Measurements from ENCODE around the gene ABCC3. TPM values are rescaled to one million over a fixed set of nuclear protein-coding genes. Genes with fewer than 3 reads are reported as not detected.

ABCC3 gene
- total and polyA plus RNA-seq, 2 of the 8 experiments (the other 6 are each of a cell fraction or from before 2014, with no cell fraction given) = 0.35 to 0.37 TPM

DNA sequence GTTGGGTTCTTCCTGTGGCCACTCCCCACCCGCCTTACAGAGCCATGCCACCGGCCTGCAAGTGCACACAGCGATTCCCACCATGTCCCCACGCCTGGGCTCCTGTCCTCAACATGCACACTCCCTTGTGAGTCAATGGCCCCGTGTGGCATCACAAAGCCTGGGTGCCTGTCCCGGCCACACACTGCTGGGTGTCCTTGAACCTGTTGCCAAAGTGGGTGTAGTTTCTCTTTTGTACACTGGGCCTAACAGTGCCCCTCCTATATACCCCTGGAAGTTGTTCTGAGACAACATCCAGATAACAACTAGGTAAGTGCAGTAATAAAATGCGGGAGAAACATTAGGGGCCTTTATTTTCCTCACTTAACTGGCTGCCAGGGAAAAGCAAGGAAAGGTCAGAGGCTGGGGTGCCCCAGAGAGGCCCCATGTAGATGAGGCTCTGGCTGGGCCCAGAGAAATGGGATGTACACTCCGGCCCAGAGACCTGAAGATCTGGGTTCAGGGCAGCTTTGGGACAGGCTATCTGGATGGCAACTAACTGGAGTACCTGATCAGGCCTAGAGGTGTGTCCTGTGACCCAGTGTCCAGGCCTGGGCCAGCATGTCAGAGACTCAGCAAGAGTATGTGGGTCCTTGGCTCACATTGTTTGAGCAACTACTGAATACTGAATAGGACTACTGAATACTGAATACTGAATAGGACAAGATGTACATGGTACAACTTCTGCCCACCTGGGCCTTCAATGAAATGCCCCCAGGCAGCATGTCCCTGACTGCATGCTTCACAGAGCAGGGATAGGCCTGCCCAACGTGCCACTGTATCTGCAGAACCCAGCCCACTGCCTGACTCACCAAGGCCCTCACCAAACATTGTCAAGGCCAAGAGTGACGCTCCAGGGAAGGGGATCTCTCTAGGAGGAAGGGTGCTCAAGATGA, 8.3 kb downstream of the ABCC3 start:
- Histone ChIP-seq H3K27me3 (replicated peaks in 1 of 4; ENCODE audit: control insufficient read depth in 3 of 4, extremely low read depth in 1 of 4, insufficient read depth in 3 of 4, low read length in 3 of 4) (no peaks in the 10 kb centered on the region), H3K4ac (replicated peaks; ENCODE audit: insufficient read length, low read depth, low read length) (no peak overlapping the region), H3K79me2 (ENCODE audit: control insufficient read depth in 1 of 2, insufficient read depth in 2 of 2, low read length in 2 of 2) (no peaks in the 10 kb centered on the region), H3K23ac (ENCODE audit: insufficient read length) (no peak overlapping the region), H4K5ac (ENCODE audit: insufficient read length, low read depth, low read length) (no peak overlapping the region), H2BK120ac (replicated peaks; ENCODE audit: low read depth, low read length) (no peak overlapping the region), H2BK15ac (ENCODE audit: low read length) (no peak overlapping the region), H3K9me3 (ENCODE audit: insufficient read depth in 2 of 2, low read depth in 1 of 2, low read length in 1 of 2) (no peaks in the 10 kb centered on the region), H3K79me1 (ENCODE audit: low read depth, low read length) (no peaks in the 10 kb centered on the region), H3K4me2 (ENCODE audit: insufficient read depth in 1 of 2, low read depth in 2 of 2, low read length in 2 of 2) (no peak overlapping the region), H3K18ac (ENCODE audit: extremely low read depth, low read length) (no peak overlapping the region), H2BK5ac (ENCODE audit: low read depth, low read length) (0 out of 2 replicates have a peak overlapping the region, but pooled peaks have one; percentile 21), H3K4me3 (ENCODE audit: extremely low read depth in 1 of 4, insufficient read depth in 2 of 4, low read depth in 3 of 4, low read length in 4 of 4) (no peak overlapping the region), H3K9ac (replicated peaks in 1 of 4; ENCODE audit: extremely low read depth in 1 of 4, low read depth in 3 of 4, low read length in 3 of 4) (no peak overlapping the region), H4K8ac (ENCODE audit: extremely low read depth, insufficient read depth, low read length) (peak overlapping the region; percentile 51), H2AFZ (ENCODE audit: low read length) (no peak overlapping the region), H3K4me1 (replicated peaks in 1 of 4; ENCODE audit: control insufficient read depth in 3 of 4, insufficient read depth in 4 of 4, low read length in 3 of 4) (peaks cover 0 to 11% (median 5%) of the 10 kb centered on the region in 4 experiments; a peak in 4 of 7 replicates), H3K36me3 (ENCODE audit: control insufficient read depth in 2 of 4, insufficient read depth in 4 of 4, low read length in 3 of 4) (no peaks in the 10 kb centered on the region), H2BK12ac (ENCODE audit: low read depth, low read length) (no peak overlapping the region), H3K27ac (ENCODE audit: low read depth, low read length) (no peak overlapping the region), H3K14ac (ENCODE audit: insufficient read length) (no peak overlapping the region), H2AK5ac (ENCODE audit: low read depth, low read length) (no peak overlapping the region), H4K91ac (replicated peaks; ENCODE audit: insufficient read length, low read length) (peak overlapping the region; percentile 3), H3K56ac (replicated peaks; ENCODE audit: insufficient read length, low read depth, low read length) (no peak overlapping the region), H3K23me2 (ENCODE audit: low read depth, low read length) (no peaks in the 10 kb centered on the region), H4K20me1 (replicated peaks in 1 of 2; ENCODE audit: control insufficient read depth in 1 of 2, insufficient read depth in 2 of 2, low read length in 2 of 2) (no peaks in the 10 kb centered on the region), H2BK20ac (ENCODE audit: low read length) (0 out of 2 replicates have a peak overlapping the region, but pooled peaks have one; percentile 3)
- 91% methylated on average over 10 of the region's 10 CpGs; no CpG with 5 or more reads in 1 of the 2 experiments for WGBS, 2 experiments (ENCODE audit: extremely low coverage in 1 of 2, insufficient coverage in 1 of 2, insufficient read length in 1 of 2, insufficient replicate concordance in 2 of 2, low coverage in 1 of 2, low lambda C conversion rate in 2 of 2, missing lambda C conversion rate in 1 of 2)
- DNase-seq (ENCODE audit: low read depth in 1 of 2, low spot score in 2 of 2) (no peak), FAIRE-seq (no peak)
- ChIA-PET POLR2A (ENCODE audit: partially characterized antibody) (no interaction called here), CTCF (ENCODE audit: partially characterized antibody) (interaction anchor here (5.4 kb wide), 1 partner anchor 12 kb away, joined by 53 read pairs; no protein-coding TSS in a partner anchor)
- TF ChIP-seq RBBP5 (IDR thresholded peaks at IDR 0.05; ENCODE audit: borderline replicate concordance, low read depth, low read length) = no peak
- no peak for TF ChIP-seq JUND (IDR thresholded peaks at IDR 0.05; ENCODE audit: low read length)
- TF ChIP-seq, protein P1, sequence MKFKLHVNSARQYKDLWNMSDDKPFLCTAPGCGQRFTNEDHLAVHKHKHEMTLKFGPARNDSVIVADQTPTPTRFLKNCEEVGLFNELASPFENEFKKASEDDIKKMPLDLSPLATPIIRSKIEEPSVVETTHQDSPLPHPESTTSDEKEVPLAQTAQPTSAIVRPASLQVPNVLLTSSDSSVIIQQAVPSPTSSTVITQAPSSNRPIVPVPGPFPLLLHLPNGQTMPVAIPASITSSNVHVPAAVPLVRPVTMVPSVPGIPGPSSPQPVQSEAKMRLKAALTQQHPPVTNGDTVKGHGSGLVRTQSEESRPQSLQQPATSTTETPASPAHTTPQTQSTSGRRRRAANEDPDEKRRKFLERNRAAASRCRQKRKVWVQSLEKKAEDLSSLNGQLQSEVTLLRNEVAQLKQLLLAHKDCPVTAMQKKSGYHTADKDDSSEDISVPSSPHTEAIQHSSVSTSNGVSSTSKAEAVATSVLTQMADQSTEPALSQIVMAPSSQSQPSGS (IDR thresholded peaks at IDR 0.05; ENCODE audit: low read length) = no peak
- no peak for TF ChIP-seq EGR1 (IDR thresholded peaks at IDR 0.05; ENCODE audit: borderline replicate concordance, low read depth, low read length)
- TF ChIP-seq TBP (IDR thresholded peaks at IDR 0.05; ENCODE audit: low read depth, low read length) = no peak
- TF ChIP-seq CBX5 (IDR thresholded peaks at IDR 0.05; ENCODE audit: low read depth, low read length) = no peak
- no peak for TF ChIP-seq HDAC2 (IDR thresholded peaks at IDR 0.05; ENCODE audit: borderline replicate concordance in 1 of 2, low read depth in 2 of 2, low read length in 2 of 2)
- no peak for TF ChIP-seq BRCA1 (IDR thresholded peaks at IDR 0.05; ENCODE audit: low read depth, low read length)
- no peak for TF ChIP-seq CHD1 (IDR thresholded peaks at IDR 0.05; ENCODE audit: low read depth, low read length)
- no peak for TF ChIP-seq FOSL1 (IDR thresholded peaks at IDR 0.05; ENCODE audit: insufficient read depth, low read depth, low read length)

Data from H1 (cell line).